K562 (cell line): ENCODE results near the gene PARPBP.

ENCODE experiments used
- CEBPG ChIP-seq, 3 experiments: fragments of 200-800 bp in 1 of 3; sonication (Bioruptor generic) in 1 of 3; sonication (generic) in 1 of 3; formaldehyde crosslinking in 1 of 3; IDR thresholded peaks in 2 of 3; conservative IDR thresholded peaks in 1 of 3; 2 replicates each; pipeline versions ENCODE4 v1.6.1 to v1.8.0; 2016 to 2022; ENCODE audit warnings: missing compliant biosample characterization in 2 of 3, missing genetic modification characterization in 2 of 3, mild to moderate bottlenecking in 1 of 3, missing genetic modification reagents in 1 of 3
- IRF2 ChIP-seq: sonication (generic); formaldehyde crosslinking; IDR thresholded peaks from 2 replicates; pipeline ENCODE4 v1.8.1; 2022; ENCODE audit warnings: mild to moderate bottlenecking, missing genetic modification reagents
- MEF2D ChIP-seq: conservative IDR thresholded peaks from 2 replicates; pipeline ENCODE4 v1.6.1; 2016; ENCODE audit warnings: low read depth, missing genetic modification characterization, missing compliant biosample characterization
- MYNN ChIP-seq, 2 experiments: sonication (generic); formaldehyde crosslinking in 1 of 2; IDR thresholded peaks; 2 replicates each; pipeline versions ENCODE4 v1.5.0 to v1.6.1; 2016 to 2020; ENCODE audit warnings: antibody characterized with exemption in 1 of 2, missing genetic modification reagents in 1 of 2
- SMAD2 ChIP-seq: fragments of 150-350 bp; IDR thresholded peaks from 2 replicates; pipeline ENCODE4 v1.6.1; 2014; ENCODE audit warnings: low read depth, mild to moderate bottlenecking, low read length
- XRCC4 ChIP-seq: IDR thresholded peaks from one replicate; pipeline ENCODE4 v1.6.1; 2011; ENCODE audit not compliant: insufficient read depth, insufficient read length; ENCODE audit errors: extremely low read depth

- TF ChIP-seq IRF2 (CRISPR knock-in tag) (no peak), CEBPG (CRISPR knock-in tag; IDR thresholded peaks at IDR 0.05) (no peak), CEBPG (tag; conservative IDR thresholded peaks at IDR 0.05 in 1 of 2, IDR thresholded peaks at IDR 0.05 in 1 of 2) (no peak), XRCC4 (no peak), MYNN (IDR thresholded peaks at IDR 0.05) (no peak), MYNN (CRISPR knock-in tag; IDR thresholded peaks at IDR 0.05) (no peak), SMAD2 (no peak), MEF2D (tag) (no peak)
Observed at GRCh38 chr12:102167821-102168604, 48.0 kb downstream of the PARPBP start.
